PC-9 (cell line): Measurements from ENCODE around the gene CELF2.

ENCODE experiments used
- CTCF ChIP-seq: fragments of 200-600 bp; sonication (generic); conservative IDR thresholded peaks from 2 replicates; pipeline ENCODE4 v1.6.1; 2017; ENCODE audit warnings: mixed run types, antibody characterized with exemption, mild to moderate bottlenecking, moderate library complexity
- EZH2 ChIP-seq: fragments of 200-600 bp; sonication (generic); IDR thresholded peaks from 2 replicates; pipeline ENCODE4 v1.8.0; 2017; ENCODE audit warnings: antibody characterized with exemption, low read depth

- no peak for TF ChIP-seq CTCF
- no peak for TF ChIP-seq EZH2
Measured at GRCh38 chr10:11331046-11331577, 313.4 kb downstream of the CELF2 start.
